HG03460 (cell line): ENCODE measurements around the gene SENP1.
"Not testable (repeated sequence)": the region's sequence is repeated elsewhere in the genome, so short reads cannot be mapped to it uniquely, and the experiment has no call there.

Experiments
- ATAC-seq: cut with Tn5 transposase; IDR thresholded peaks from one replicate; pipeline ENCODE4 v1.9.1; 2021; ENCODE audit not compliant: unreplicated experiment

The SENP1 gene

DNA sequence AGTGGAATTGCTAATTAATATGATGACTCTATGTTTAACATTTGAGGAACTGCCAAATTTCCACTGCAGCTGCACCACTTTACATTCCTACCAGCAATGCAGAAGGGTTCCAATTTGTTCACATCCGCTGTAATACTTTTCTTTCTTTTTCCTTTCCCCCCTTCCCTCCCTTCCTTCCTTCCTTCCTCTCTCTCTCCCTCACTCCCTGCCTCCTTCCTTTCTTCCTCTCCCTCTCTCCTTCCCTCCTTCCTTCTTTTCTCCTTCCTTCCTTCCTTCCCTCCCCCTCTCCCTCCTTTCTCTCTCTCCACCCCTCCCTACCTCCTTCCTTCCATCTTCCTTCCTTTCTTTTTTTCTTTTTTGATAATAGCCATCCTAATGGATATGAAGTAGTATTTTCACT is 10.1 kb upstream of the SENP1 start:
- ATAC-seq = no peak

- not testable (repeated sequence) for ATAC-seq
These were observed 5.4 kb upstream of the SENP1 start for GRCh38 chr12:48111312-48111693.

DNA sequence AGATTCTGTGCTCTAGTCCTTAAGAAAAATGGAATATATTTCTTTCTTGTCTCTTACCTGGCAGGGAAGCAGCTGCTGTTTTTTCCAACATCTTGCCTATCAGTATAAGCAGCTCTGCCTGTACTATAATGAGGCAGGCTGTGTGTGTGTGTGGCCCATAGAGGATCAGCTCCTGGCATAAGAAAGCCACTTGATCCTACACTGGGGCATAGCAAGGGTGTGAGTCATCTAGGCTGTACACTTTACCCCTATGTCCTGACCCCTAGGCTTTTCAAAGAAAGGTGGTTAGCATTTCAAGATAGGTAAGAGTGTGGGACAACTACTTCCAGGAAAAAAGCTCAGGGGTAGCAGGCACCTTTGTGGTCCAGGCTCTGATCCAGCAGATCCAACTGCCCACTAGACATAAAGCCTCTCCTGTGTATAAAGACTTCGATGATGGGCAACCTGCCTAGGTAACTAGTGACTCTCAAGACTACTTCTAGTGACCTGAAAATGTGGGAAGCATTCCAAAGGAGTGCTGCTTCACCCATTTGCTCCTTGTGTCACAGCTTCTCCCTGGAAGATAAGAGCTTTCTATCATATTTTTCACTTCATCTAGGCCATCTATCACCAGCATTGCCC is 4.9 kb upstream of the SENP1 start:
- no peak for ATAC-seq

- no peak for ATAC-seq
These were observed 3.5 kb upstream of the SENP1 start for GRCh38 chr12:48109424-48109823.

GRCh38 chr12:48106681-48107613 is 1.1 kb upstream of the SENP1 start:
- ATAC-seq = no peak

DNA sequence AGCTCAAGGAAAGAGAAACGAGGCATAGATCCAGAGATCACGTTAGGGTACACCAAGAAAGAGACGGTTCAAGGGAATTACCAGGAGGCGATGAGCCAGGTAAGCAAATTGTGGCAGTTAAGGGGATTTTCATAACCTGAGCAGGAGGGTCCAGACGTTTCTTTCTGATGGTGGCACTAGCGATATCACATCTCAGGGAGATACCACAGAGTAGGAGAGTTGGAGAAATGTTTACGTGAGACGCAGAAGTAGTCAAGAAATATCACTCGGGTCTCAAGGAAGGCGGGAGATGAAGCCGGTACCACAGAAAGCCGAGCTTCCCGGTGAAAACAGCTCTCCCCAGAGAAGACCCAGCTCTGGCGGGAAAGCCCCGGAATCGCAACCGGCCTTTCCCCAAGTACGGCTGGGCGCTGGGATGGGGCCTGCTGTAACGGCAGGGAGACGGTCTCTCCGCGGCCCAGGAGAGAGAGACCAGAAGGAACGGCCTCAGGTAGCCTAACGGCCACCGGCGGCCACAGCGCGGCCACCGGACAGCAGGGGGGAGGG is 485 bp downstream of the SENP1 start:
- peak; percentile 30 for ATAC-seq

GRCh38 chr12:48104531-48104930 is 1.3 kb downstream of the SENP1 start:
- ATAC-seq = no peak

GRCh38 chr12:48092611-48093010 is 13.3 kb downstream of the SENP1 start:
- ATAC-seq = no peak

DNA sequence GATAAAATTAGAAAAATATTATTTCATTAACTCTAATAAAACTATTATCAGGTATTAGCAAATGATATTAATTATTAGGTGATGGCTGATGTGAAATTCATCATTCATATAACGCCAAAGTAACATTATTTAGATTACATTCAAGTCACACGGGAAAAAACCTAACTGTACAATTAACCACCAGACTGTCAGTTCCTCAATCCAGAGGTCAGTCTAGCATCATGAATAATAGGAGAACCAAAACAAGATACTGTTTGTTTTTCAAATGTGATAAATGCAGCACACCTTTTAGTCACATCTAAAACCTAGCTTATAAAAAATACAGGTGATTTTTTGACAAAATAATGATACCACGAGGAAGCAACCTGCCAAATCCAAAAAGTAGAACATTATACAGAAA is 19.6 kb downstream of the SENP1 start:
- no peak for ATAC-seq

GRCh38 chr12:48084841-48085460 is 20.9 kb downstream of the SENP1 start:
- ATAC-seq = no peak

GRCh38 chr12:48084066-48084465 is 21.8 kb downstream of the SENP1 start:
- ATAC-seq = no peak

DNA sequence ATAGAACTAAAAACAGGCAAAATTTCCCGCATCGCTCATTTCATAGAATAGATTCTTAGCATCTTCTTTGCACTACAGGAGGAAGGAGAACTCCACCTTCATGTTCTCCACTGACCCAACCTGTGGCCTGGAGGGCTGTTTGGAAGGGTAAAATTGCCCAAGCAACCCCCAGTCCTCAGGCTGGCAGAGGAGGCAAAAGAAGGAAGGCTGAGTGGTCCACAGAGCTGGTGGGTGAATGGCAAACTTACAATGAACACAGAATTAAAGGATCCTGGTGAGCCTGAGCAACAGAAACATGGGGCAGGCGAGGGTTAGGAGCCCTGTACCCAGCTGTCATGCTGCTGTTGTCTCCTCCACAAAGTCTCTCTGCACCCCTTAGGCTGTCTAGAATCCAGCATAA is 25.1 kb downstream of the SENP1 start:
- no peak for ATAC-seq

DNA sequence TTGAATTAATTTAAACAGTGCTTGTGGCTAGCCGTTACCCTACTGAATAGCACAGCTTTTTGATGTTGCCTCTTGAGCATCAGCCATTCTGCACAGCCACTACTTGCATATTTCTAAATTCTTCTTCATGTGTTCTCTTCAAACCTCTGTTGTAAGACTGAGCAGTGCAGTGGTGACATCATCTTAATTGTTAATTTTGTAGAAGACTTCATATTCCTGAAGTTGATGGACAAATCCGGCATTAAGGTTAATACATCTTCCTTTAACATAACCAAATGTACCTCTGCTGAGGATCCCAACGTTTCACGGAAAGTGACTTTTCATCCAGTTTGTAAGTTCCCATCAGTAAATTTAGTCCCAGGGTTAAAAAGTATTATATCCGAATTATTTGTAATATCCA is 25.6 kb downstream of the SENP1 start:
- ATAC-seq = no peak

- no peak for ATAC-seq
These were observed 27.0 kb downstream of the SENP1 start for GRCh38 chr12:48078901-48079300.

- ATAC-seq = no peak
These were observed 28.8 kb downstream of the SENP1 start for GRCh38 chr12:48077111-48077510.

- ATAC-seq = no peak
These were observed 30.0 kb downstream of the SENP1 start for GRCh38 chr12:48075832-48076231.

- no peak for ATAC-seq
These were observed 31.6 kb downstream of the SENP1 start for GRCh38 chr12:48074266-48074665.

- no peak for ATAC-seq
These were observed 33.6 kb downstream of the SENP1 start for GRCh38 chr12:48072266-48072665.

DNA sequence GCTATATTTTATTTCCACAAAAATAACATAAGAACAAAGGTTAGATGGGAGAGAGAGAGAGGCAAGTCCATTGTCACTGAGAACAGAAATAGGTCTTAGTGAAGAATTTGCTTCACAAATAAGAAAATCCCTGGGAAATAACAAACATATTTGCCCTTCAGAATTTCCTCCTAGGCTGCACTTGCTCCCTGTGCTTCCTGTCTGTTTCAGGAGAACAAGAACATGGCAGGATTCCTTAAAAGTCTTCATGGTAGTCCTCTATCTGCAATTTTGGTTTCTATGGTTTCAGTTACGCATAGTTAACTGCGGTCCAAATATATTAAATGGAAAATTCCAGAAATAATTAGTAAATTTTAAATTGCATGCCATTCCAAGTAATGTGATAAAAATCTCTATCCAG is 34.1 kb downstream of the SENP1 start:
- no peak for ATAC-seq

DNA sequence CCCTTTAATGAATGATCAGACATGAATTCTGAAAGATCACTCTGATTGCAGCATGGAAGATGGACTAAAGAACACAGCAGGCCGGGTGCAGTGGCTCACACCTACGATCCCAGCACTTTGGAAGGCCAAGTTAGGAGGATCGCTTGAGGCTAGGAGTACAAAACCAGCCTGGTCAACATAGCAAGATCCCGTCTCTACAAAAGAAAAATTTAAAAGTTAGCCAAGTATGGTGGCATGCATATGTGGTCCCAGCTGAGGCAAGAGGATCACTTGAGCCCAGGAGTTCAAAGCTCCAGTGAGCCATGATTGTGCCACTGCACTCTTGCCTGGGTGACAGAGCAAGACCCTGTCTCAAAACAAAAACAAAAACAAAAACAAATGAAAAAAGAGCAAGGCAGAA is 35.1 kb downstream of the SENP1 start:
- no peak for ATAC-seq

- ATAC-seq = no peak
These were observed 35.8 kb downstream of the SENP1 start for GRCh38 chr12:48070033-48070432.

DNA sequence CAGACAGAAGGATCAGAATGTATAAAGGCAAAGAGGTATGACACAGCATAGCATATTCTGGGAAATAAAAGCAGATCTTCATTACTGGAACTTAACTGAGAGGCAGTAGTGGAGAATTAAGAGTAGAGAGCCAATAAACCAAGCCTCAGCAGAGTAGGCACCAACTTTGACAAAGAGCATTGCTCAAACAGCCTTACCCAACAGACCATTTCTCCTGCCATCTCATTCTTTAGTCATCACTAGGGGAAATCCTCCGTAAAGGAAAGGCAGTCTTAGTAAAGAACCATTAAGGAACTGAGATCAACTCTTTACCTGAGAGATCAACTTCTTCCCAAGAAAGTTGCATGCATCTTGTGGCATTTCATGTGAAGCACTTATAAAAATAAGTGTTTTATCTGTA is 36.6 kb downstream of the SENP1 start:
- ATAC-seq = no peak
